ENCODE measurements around the gene KCNK2. TPM values are rescaled to one million over a fixed set of nuclear protein-coding genes. Genes with fewer than 3 reads are reported as not detected.

Gene KCNK2
- total RNA-seq, 1 experiment from 2014 or later, result 0.15 TPM

DNA sequence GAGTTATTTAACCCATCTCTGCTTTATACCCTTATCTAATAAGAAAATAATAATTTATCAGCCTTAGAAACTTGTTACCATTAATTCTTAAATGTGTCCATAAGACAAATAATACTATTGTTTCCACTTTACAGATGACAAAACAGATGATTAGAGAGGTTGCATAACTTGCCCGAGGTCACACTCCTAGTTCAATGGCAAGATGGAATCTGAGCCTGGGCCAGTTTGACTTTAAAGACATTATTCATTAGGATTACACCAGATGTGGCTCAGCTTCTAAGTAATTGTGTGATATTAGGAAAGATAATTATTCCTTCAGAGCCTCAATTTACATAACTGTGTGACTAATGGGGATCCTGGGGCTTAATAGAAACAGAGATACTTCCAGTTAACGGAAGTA is 42.3 kb upstream of the KCNK2 start:
- POLR2A ChIA-PET, result no interaction called here
- Mint-ChIP-seq H3K4me1 (peaks cover 6% of the 10 kb centered on the region), H3K9me3 (peaks cover 7% of the 10 kb centered on the region), H3K4me3 (no peak overlapping the region), H3K36me3 (no peaks in the 10 kb centered on the region), H3K27ac (no peak overlapping the region), H3K27me3 (ENCODE audit: low read depth) (no peaks in the 10 kb centered on the region)
- ATAC-seq (no peak), DNase-seq (ENCODE audit: low spot score) (no peak)
- TF ChIP-seq CBFB (CRISPR knock-in tag; IDR thresholded peaks at IDR 0.05; ENCODE audit: low read depth), result no peak
- no peak for TF ChIP-seq ZNF423 (CRISPR knock-in tag; IDR thresholded peaks at IDR 0.05)
- no peak for TF ChIP-seq SMAD4 (CRISPR knock-in tag; IDR thresholded peaks at IDR 0.05)
- no peak for TF ChIP-seq GABPB1 (CRISPR knock-in tag; IDR thresholded peaks at IDR 0.05)
- no peak for TF ChIP-seq SMAD3 (CRISPR knock-in tag; IDR thresholded peaks at IDR 0.05; ENCODE audit: borderline replicate concordance)
- TF ChIP-seq, protein P1, sequence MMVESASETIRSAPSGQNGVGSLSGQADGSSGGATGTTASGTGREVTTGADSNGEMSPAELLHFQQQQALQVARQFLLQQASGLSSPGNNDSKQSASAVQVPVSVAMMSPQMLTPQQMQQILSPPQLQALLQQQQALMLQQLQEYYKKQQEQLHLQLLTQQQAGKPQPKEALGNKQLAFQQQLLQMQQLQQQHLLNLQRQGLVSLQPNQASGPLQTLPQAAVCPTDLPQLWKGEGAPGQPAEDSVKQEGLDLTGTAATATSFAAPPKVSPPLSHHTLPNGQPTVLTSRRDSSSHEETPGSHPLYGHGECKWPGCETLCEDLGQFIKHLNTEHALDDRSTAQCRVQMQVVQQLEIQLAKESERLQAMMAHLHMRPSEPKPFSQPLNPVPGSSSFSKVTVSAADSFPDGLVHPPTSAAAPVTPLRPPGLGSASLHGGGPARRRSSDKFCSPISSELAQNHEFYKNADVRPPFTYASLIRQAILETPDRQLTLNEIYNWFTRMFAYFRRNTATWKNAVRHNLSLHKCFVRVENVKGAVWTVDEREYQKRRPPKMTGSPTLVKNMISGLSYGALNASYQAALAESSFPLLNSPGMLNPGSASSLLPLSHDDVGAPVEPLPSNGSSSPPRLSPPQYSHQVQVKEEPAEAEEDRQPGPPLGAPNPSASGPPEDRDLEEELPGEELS (CRISPR knock-in tag; IDR thresholded peaks at IDR 0.05), result no peak
- TF ChIP-seq IRF2 (CRISPR knock-in tag; IDR thresholded peaks at IDR 0.05; ENCODE audit: borderline replicate concordance, low read depth), result no peak
- no peak for TF ChIP-seq ZNF121 (CRISPR knock-in tag; IDR thresholded peaks at IDR 0.05)
- TF ChIP-seq, protein P2, sequence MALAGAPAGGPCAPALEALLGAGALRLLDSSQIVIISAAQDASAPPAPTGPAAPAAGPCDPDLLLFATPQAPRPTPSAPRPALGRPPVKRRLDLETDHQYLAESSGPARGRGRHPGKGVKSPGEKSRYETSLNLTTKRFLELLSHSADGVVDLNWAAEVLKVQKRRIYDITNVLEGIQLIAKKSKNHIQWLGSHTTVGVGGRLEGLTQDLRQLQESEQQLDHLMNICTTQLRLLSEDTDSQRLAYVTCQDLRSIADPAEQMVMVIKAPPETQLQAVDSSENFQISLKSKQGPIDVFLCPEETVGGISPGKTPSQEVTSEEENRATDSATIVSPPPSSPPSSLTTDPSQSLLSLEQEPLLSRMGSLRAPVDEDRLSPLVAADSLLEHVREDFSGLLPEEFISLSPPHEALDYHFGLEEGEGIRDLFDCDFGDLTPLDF (CRISPR knock-in tag; IDR thresholded peaks at IDR 0.05), result no peak
- TF ChIP-seq, protein P3, sequence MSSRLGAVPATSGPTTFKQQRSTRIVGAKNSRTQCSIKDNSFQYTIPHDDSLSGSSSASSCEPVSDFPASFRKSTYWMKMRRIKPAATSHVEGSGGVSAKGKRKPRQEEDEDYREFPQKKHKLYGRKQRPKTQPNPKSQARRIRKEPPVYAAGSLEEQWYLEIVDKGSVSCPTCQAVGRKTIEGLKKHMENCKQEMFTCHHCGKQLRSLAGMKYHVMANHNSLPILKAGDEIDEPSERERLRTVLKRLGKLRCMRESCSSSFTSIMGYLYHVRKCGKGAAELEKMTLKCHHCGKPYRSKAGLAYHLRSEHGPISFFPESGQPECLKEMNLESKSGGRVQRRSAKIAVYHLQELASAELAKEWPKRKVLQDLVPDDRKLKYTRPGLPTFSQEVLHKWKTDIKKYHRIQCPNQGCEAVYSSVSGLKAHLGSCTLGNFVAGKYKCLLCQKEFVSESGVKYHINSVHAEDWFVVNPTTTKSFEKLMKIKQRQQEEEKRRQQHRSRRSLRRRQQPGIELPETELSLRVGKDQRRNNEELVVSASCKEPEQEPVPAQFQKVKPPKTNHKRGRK (CRISPR knock-in tag; IDR thresholded peaks at IDR 0.05; ENCODE audit: borderline replicate concordance), result no peak
- no peak for TF ChIP-seq CREM (CRISPR knock-in tag; IDR thresholded peaks at IDR 0.05)
- TF ChIP-seq, protein P4, sequence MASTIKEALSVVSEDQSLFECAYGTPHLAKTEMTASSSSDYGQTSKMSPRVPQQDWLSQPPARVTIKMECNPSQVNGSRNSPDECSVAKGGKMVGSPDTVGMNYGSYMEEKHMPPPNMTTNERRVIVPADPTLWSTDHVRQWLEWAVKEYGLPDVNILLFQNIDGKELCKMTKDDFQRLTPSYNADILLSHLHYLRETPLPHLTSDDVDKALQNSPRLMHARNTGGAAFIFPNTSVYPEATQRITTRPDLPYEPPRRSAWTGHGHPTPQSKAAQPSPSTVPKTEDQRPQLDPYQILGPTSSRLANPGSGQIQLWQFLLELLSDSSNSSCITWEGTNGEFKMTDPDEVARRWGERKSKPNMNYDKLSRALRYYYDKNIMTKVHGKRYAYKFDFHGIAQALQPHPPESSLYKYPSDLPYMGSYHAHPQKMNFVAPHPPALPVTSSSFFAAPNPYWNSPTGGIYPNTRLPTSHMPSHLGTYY (CRISPR knock-in tag; IDR thresholded peaks at IDR 0.05), result no peak
- CTCF ChIA-PET, result no interaction called here

DNA sequence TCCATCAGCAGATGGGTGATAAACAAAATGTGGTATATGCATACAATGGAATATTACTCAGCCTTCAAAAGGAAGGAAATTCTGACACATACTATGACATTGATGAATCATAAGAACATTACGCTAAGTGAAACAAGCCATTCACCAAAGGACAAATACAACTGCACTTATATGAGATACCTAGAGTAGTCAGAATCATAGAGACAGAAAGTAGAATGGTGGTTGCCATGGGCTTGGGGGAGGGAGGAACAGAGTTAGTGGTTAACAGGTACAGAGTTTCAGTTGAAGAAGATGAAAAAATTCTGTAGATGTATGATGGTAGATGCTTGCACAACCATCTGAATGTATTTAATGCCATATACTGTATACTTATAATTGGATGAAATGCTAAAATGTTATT is 39.1 kb upstream of the KCNK2 start:
- ATAC-seq, result no peak
- Mint-ChIP-seq H3K9me3 (peaks cover 7% of the 10 kb centered on the region), H3K4me3 (no peak overlapping the region), H3K27ac (no peak overlapping the region), H3K36me3 (no peaks in the 10 kb centered on the region), H3K27me3 (ENCODE audit: low read depth) (no peaks in the 10 kb centered on the region), H3K4me1 (peaks cover 19% of the 10 kb centered on the region)
- no peak for DNase-seq (ENCODE audit: low spot score)
- ChIA-PET CTCF (no interaction called here), POLR2A (no interaction called here)
- TF ChIP-seq, protein P5, sequence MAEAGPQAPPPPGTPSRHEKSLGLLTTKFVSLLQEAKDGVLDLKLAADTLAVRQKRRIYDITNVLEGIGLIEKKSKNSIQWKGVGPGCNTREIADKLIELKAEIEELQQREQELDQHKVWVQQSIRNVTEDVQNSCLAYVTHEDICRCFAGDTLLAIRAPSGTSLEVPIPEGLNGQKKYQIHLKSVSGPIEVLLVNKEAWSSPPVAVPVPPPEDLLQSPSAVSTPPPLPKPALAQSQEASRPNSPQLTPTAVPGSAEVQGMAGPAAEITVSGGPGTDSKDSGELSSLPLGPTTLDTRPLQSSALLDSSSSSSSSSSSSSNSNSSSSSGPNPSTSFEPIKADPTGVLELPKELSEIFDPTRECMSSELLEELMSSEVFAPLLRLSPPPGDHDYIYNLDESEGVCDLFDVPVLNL (CRISPR knock-in tag; IDR thresholded peaks at IDR 0.05; ENCODE audit: borderline replicate concordance, low read depth), result no peak
- TF ChIP-seq, protein P6, sequence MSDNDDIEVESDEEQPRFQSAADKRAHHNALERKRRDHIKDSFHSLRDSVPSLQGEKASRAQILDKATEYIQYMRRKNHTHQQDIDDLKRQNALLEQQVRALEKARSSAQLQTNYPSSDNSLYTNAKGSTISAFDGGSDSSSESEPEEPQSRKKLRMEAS (CRISPR knock-in tag; IDR thresholded peaks at IDR 0.05), result no peak
- no peak for TF ChIP-seq NFATC4 (CRISPR knock-in tag; IDR thresholded peaks at IDR 0.05)
- TF ChIP-seq, protein P7, sequence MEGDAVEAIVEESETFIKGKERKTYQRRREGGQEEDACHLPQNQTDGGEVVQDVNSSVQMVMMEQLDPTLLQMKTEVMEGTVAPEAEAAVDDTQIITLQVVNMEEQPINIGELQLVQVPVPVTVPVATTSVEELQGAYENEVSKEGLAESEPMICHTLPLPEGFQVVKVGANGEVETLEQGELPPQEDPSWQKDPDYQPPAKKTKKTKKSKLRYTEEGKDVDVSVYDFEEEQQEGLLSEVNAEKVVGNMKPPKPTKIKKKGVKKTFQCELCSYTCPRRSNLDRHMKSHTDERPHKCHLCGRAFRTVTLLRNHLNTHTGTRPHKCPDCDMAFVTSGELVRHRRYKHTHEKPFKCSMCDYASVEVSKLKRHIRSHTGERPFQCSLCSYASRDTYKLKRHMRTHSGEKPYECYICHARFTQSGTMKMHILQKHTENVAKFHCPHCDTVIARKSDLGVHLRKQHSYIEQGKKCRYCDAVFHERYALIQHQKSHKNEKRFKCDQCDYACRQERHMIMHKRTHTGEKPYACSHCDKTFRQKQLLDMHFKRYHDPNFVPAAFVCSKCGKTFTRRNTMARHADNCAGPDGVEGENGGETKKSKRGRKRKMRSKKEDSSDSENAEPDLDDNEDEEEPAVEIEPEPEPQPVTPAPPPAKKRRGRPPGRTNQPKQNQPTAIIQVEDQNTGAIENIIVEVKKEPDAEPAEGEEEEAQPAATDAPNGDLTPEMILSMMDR (IDR thresholded peaks at IDR 0.05), result no peak
